HG02571 (cell line): ENCODE data around the gene MRPL24.

ENCODE experiments used
- ATAC-seq: cut with Tn5 transposase; IDR thresholded peaks from one replicate; pipeline ENCODE4 v1.9.1; 2021; ENCODE audit warnings: mild to moderate bottlenecking, moderate library complexity; ENCODE audit not compliant: unreplicated experiment

Gene MRPL24

GRCh38 chr1:156692925-156693847 is 47.7 kb downstream of the MRPL24 start:
- ATAC-seq: no peak

- no peak for ATAC-seq
These were observed 48.4 kb downstream of the MRPL24 start for GRCh38 chr1:156692441-156692924.

- ATAC-seq: no peak
These were observed 49.0 kb downstream of the MRPL24 start for GRCh38 chr1:156691665-156692440.

GRCh38 chr1:156691191-156691590 is 49.7 kb downstream of the MRPL24 start:
- no peak for ATAC-seq

- ATAC-seq: no peak
These were observed 50.2 kb downstream of the MRPL24 start for GRCh38 chr1:156690675-156691036.

GRCh38 chr1:156689953-156690674 is 50.8 kb downstream of the MRPL24 start:
- ATAC-seq: no peak

- no peak for ATAC-seq
These were observed 51.6 kb downstream of the MRPL24 start for GRCh38 chr1:156689035-156689952.
